Mucosa of stomach (tissue), 1 donor: ENCODE measurements around the gene TRIM9.
"Not testable (repeated sequence)": the region's sequence is repeated elsewhere in the genome, so short reads cannot be mapped to it uniquely, and the experiment has no call there.

Experiments used
- H3K27me3 ChIP-seq: one replicate; pipeline ENCODE4 v1.7.0; 2013; ENCODE audit warnings: mild to moderate bottlenecking, low read length; ENCODE audit not compliant: control insufficient read depth, insufficient read depth
- H3K36me3 ChIP-seq: one replicate; pipeline ENCODE4 v1.7.0; 2013; ENCODE audit warnings: low read length; ENCODE audit not compliant: control insufficient read depth, insufficient read depth
- H3K4me1 ChIP-seq: one replicate; pipeline ENCODE4 v1.7.0; 2013; ENCODE audit warnings: mild to moderate bottlenecking, low read length; ENCODE audit not compliant: control insufficient read depth, insufficient read depth
- H3K4me3 ChIP-seq: one replicate; pipeline ENCODE4 v1.7.0; 2013; ENCODE audit warnings: low read length
- H3K9ac ChIP-seq: one replicate; pipeline ENCODE4 v1.7.0; 2013; ENCODE audit warnings: mild to moderate bottlenecking, low read length, moderate library complexity
- H3K9me3 ChIP-seq: one replicate; pipeline ENCODE4 v1.7.0; 2013; ENCODE audit warnings: mild to moderate bottlenecking, low read length, moderate library complexity; ENCODE audit not compliant: control insufficient read depth
- donor health status: Pancreatic carcinoma.

TRIM9 gene

GRCh38 chr14:50944647-50945413, 150.1 kb downstream of the TRIM9 start:
- Histone ChIP-seq H3K4me1 (peaks cover 15% of the 10 kb centered on the region), H3K9ac (peak overlapping the region; percentile 70), H3K27me3 (peaks cover 11% of the 10 kb centered on the region), H3K4me3 (peak overlapping the region; percentile 51), H3K36me3 (no peaks in the 10 kb centered on the region), H3K9me3 (no peaks in the 10 kb centered on the region)

GRCh38 chr14:50943943-50944646, 150.8 kb downstream of the TRIM9 start, which contains the start of gene PYGL:
Gene PYGL (minus strand): TSS chr14:50944483. CDS start chr14:50944403, 80 bp downstream.
- Histone ChIP-seq H3K9ac (peak within 1 kb of the TSS; percentile 70), H3K4me3 (peak within 1 kb of the TSS; percentile 51), H3K9me3 (no peaks in the 10 kb centered on the region), H3K36me3 (no peaks in the 10 kb centered on the region), H3K4me1 (peaks cover 15% of the 10 kb centered on the region), H3K27me3 (peaks cover 11% of the 10 kb centered on the region)

GRCh38 chr14:50943261-50943942, 151.5 kb downstream of the TRIM9 start:
- Histone ChIP-seq H3K27me3 (peaks cover 11% of the 10 kb centered on the region), H3K4me1 (peaks cover 15% of the 10 kb centered on the region), H3K36me3 (no peaks in the 10 kb centered on the region), H3K9me3 (no peaks in the 10 kb centered on the region), H3K9ac (peak overlapping the region; percentile 70), H3K4me3 (peak overlapping the region; percentile 51)

GRCh38 chr14:50941638-50942037, 153.3 kb downstream of the TRIM9 start:
- Histone ChIP-seq H3K27me3 (peaks cover 11% of the 10 kb centered on the region), H3K4me1 (peaks cover 15% of the 10 kb centered on the region)
- H3K4me3 ChIP-seq, H3K9me3 ChIP-seq, H3K36me3 ChIP-seq, H3K9ac ChIP-seq: not testable (repeated sequence)

GRCh38 chr14:50941151-50941550, 153.8 kb downstream of the TRIM9 start:
- peaks cover 15% of the 10 kb centered on the region for H3K4me1 ChIP-seq
- peaks cover 11% of the 10 kb centered on the region for H3K27me3 ChIP-seq
- no peaks in the 10 kb centered on the region for H3K9me3 ChIP-seq
- no peak overlapping the region for H3K4me3 ChIP-seq
- no peaks in the 10 kb centered on the region for H3K36me3 ChIP-seq
- no peak overlapping the region for H3K9ac ChIP-seq

- Histone ChIP-seq H3K4me1 (no peaks in the 10 kb centered on the region), H3K36me3 (no peaks in the 10 kb centered on the region), H3K9me3 (no peaks in the 10 kb centered on the region), H3K27me3 (no peaks in the 10 kb centered on the region), H3K4me3 (no peak overlapping the region), H3K9ac (no peak overlapping the region)
These were observed 157.1 kb downstream of the TRIM9 start for GRCh38 chr14:50937800-50938199.

GRCh38 chr14:50937325-50937724, 157.6 kb downstream of the TRIM9 start:
- Histone ChIP-seq H3K9me3 (no peaks in the 10 kb centered on the region), H3K36me3 (no peaks in the 10 kb centered on the region), H3K4me1 (peaks cover under 1% of the 10 kb centered on the region), H3K27me3 (no peaks in the 10 kb centered on the region), H3K9ac (no peak overlapping the region), H3K4me3 (no peak overlapping the region)

GRCh38 chr14:50936882-50937281, 158.0 kb downstream of the TRIM9 start:
- Histone ChIP-seq H3K4me3 (no peak overlapping the region), H3K27me3 (no peaks in the 10 kb centered on the region), H3K9ac (no peak overlapping the region), H3K4me1 (peaks cover 5% of the 10 kb centered on the region), H3K9me3 (no peaks in the 10 kb centered on the region), H3K36me3 (no peaks in the 10 kb centered on the region)

GRCh38 chr14:50936016-50936340, 158.9 kb downstream of the TRIM9 start:
- Histone ChIP-seq H3K27me3 (no peaks in the 10 kb centered on the region), H3K9me3 (no peaks in the 10 kb centered on the region), H3K4me3 (no peak overlapping the region), H3K36me3 (no peaks in the 10 kb centered on the region), H3K9ac (no peak overlapping the region), H3K4me1 (peaks cover 5% of the 10 kb centered on the region)

- Histone ChIP-seq H3K4me3 (no peak overlapping the region), H3K4me1 (peaks cover 5% of the 10 kb centered on the region), H3K9me3 (no peaks in the 10 kb centered on the region), H3K9ac (no peak overlapping the region), H3K27me3 (no peaks in the 10 kb centered on the region), H3K36me3 (no peaks in the 10 kb centered on the region)
These were observed 159.5 kb downstream of the TRIM9 start for GRCh38 chr14:50935126-50936015.

GRCh38 chr14:50932592-50933495, 162.1 kb downstream of the TRIM9 start:
- H3K9me3 ChIP-seq: no peaks in the 10 kb centered on the region
- no peaks in the 10 kb centered on the region for H3K27me3 ChIP-seq
- H3K4me1 ChIP-seq: peaks cover 5% of the 10 kb centered on the region
- H3K4me3 ChIP-seq: no peak overlapping the region
- no peaks in the 10 kb centered on the region for H3K36me3 ChIP-seq
- H3K9ac ChIP-seq: no peak overlapping the region
